Naive B cell (primary cell): ENCODE measurements around the gene PTPRT. TPM values are rescaled to one million over a fixed set of nuclear protein-coding genes. Genes with fewer than 3 reads are reported as not detected.

Experiments used
- ATAC-seq, 2 donors: fragments of 150-1000 bp; cut with Tn5 transposase; 2 replicates each; pipeline ENCODE4 v1.10.0; 2021; ENCODE audit warnings: low read depth in 2 of 2, mild to moderate bottlenecking in 2 of 2, moderate library complexity in 2 of 2
- DNase-seq: peaks from one replicate; pipeline ENCODE4 v3.0.0; 2022
- H3K27ac Mint-ChIP-seq, 6 donors: one replicate each; pipeline ENCODE4 v1.8.0; 2020 to 2022; ENCODE audit warnings: mild to moderate bottlenecking in 6 of 6, mixed read lengths in 6 of 6, moderate library complexity in 5 of 6, inconsistent platforms in 2 of 6
- H3K27me3 Mint-ChIP-seq, 3 donors: one replicate each; pipeline ENCODE4 v1.8.0; 2021 to 2022; ENCODE audit warnings: mixed read lengths in 3 of 3, mild to moderate bottlenecking in 1 of 3
- H3K36me3 Mint-ChIP-seq, 2 donors: one replicate each; pipeline ENCODE4 v1.8.0; 2020 to 2022; ENCODE audit warnings: mixed read lengths in 2 of 2, inconsistent platforms in 1 of 2, mild to moderate bottlenecking in 1 of 2
- H3K4me1 Mint-ChIP-seq, 3 donors: one replicate each; pipeline ENCODE4 v1.8.0; 2020 to 2022; ENCODE audit warnings: mixed read lengths in 3 of 3, inconsistent platforms in 1 of 3, mild to moderate bottlenecking in 1 of 3, moderate library complexity in 1 of 3
- H3K4me3 Mint-ChIP-seq, 8 donors: one replicate each; pipeline ENCODE4 v1.8.0; 2020 to 2022; ENCODE audit warnings: mild to moderate bottlenecking in 8 of 8, mixed read lengths in 8 of 8, moderate library complexity in 8 of 8, inconsistent platforms in 2 of 8
- H3K9me3 Mint-ChIP-seq, 7 donors: one replicate each; pipeline ENCODE4 v1.8.0; 2020 to 2022; ENCODE audit warnings: mixed read lengths in 7 of 7, mild to moderate bottlenecking in 5 of 7, inconsistent platforms in 2 of 7, moderate library complexity in 1 of 7
- polyA plus RNA-seq, 6 donors: library from polyadenylated mRNA; unstranded; fragments of 300-500 nt; fragmentation: Illumina TruSeq; gene quantifications; one replicate each; pipeline ENCODE4 v1.2.3, GENCODE V29; 2021; ENCODE audit warnings: low read depth in 6 of 6

The PTPRT gene
- polyA plus RNA-seq, 6 donors from 2014 or later = not detected

- no peak for ATAC-seq
- Mint-ChIP-seq H3K9me3 (peaks cover 0 to 14% (median 1%) of the 10 kb centered on the region in 7 donors), H3K27me3 (peaks cover 0 to 4% (median 0%) of the 10 kb centered on the region in 3 donors), H3K4me1 (no peaks in the 10 kb centered on the region), H3K4me3 (no peak overlapping the region), H3K27ac (peak overlapping the region in 2 of 6 donors; percentile 13 to 37), H3K36me3 (peaks cover 0 to 7% of the 10 kb centered on the region in 2 donors)
- no peak for DNase-seq
These were observed 202.2 kb downstream of the PTPRT start for GRCh38 chr20:42987376-42988114.

- Mint-ChIP-seq H3K4me1 (no peaks in the 10 kb centered on the region), H3K36me3 (peaks cover 0 to 7% of the 10 kb centered on the region in 2 donors), H3K9me3 (peaks cover 0 to 14% (median 1%) of the 10 kb centered on the region in 7 donors), H3K27me3 (peaks cover 0 to 4% (median 0%) of the 10 kb centered on the region in 3 donors), H3K27ac (no peak overlapping the region), H3K4me3 (no peak overlapping the region)
- ATAC-seq (no peak), DNase-seq (no peak)
These were observed 203.4 kb downstream of the PTPRT start for GRCh38 chr20:42986143-42986773.

GRCh38 chr20:42985628-42986027, 204.1 kb downstream of the PTPRT start:
- Mint-ChIP-seq H3K9me3 (peaks cover 0 to 14% (median 1%) of the 10 kb centered on the region in 7 donors), H3K4me3 (no peak overlapping the region)

GRCh38 chr20:42982218-42982617, 207.5 kb downstream of the PTPRT start:
- ATAC-seq = no peak
- H3K27me3 Mint-ChIP-seq = peaks cover 0 to 4% (median 0%) of the 10 kb centered on the region in 3 donors
- no peak for DNase-seq
- H3K9me3 Mint-ChIP-seq = peaks cover 0 to 14% (median 3%) of the 10 kb centered on the region in 7 donors
- no peak overlapping the region for H3K4me3 Mint-ChIP-seq
- H3K27ac Mint-ChIP-seq = no peak overlapping the region
- H3K4me1 Mint-ChIP-seq = no peaks in the 10 kb centered on the region
- peaks cover 0 to 7% of the 10 kb centered on the region in 2 donors for H3K36me3 Mint-ChIP-seq

More at GRCh38 chr20:42985628-42986027, 204.1 kb downstream of the PTPRT start:
- Mint-ChIP-seq H3K27ac (no peak overlapping the region), H3K4me1 (no peaks in the 10 kb centered on the region), H3K36me3 (peaks cover 0 to 7% of the 10 kb centered on the region in 2 donors), H3K27me3 (peaks cover 0 to 4% (median 0%) of the 10 kb centered on the region in 3 donors)
- no peak for DNase-seq
- ATAC-seq = no peak

- Mint-ChIP-seq H3K9me3 (peaks cover 0 to 14% (median 3%) of the 10 kb centered on the region in 7 donors), H3K27ac (peak overlapping the region in 1 of 6 donors; percentile 86), H3K27me3 (peaks cover 0 to 4% (median 0%) of the 10 kb centered on the region in 3 donors), H3K4me3 (no peak overlapping the region), H3K36me3 (peaks cover 0 to 7% of the 10 kb centered on the region in 2 donors), H3K4me1 (no peaks in the 10 kb centered on the region)
- DNase-seq (no peak), ATAC-seq (no peak)
These were observed 208.5 kb downstream of the PTPRT start for GRCh38 chr20:42981253-42981652.

- H3K4me3 Mint-ChIP-seq = no peak overlapping the region
- H3K4me1 Mint-ChIP-seq = no peaks in the 10 kb centered on the region
- H3K27me3 Mint-ChIP-seq = peaks cover 0 to 4% (median 0%) of the 10 kb centered on the region in 3 donors
- no peak overlapping the region for H3K27ac Mint-ChIP-seq
- H3K9me3 Mint-ChIP-seq = peaks cover 0 to 11% (median 3%) of the 10 kb centered on the region in 7 donors
- DNase-seq = no peak
- H3K36me3 Mint-ChIP-seq = peaks cover 0 to 3% of the 10 kb centered on the region in 2 donors
- ATAC-seq = no peak
These were observed 210.0 kb downstream of the PTPRT start for GRCh38 chr20:42979720-42980119.

GRCh38 chr20:42978184-42978974, 211.3 kb downstream of the PTPRT start:
- Mint-ChIP-seq H3K4me3 (no peak overlapping the region), H3K27ac (no peak overlapping the region), H3K4me1 (no peaks in the 10 kb centered on the region), H3K27me3 (peaks cover 0 to 6% (median 4%) of the 10 kb centered on the region in 3 donors), H3K9me3 (peaks cover 0 to 7% (median 3%) of the 10 kb centered on the region in 7 donors), H3K36me3 (no peaks in the 10 kb centered on the region)
- DNase-seq (no peak), ATAC-seq (no peak)

GRCh38 chr20:42975974-42976373, 213.7 kb downstream of the PTPRT start:
- H3K36me3 Mint-ChIP-seq = no peaks in the 10 kb centered on the region
- ATAC-seq (no peak), DNase-seq (no peak)
- H3K27me3 Mint-ChIP-seq = peaks cover 0 to 6% (median 0%) of the 10 kb centered on the region in 3 donors
- no peaks in the 10 kb centered on the region for H3K4me1 Mint-ChIP-seq
- peaks cover 0 to 9% (median 3%) of the 10 kb centered on the region in 7 donors for H3K9me3 Mint-ChIP-seq
- no peak overlapping the region for H3K27ac Mint-ChIP-seq
- no peak overlapping the region for H3K4me3 Mint-ChIP-seq

GRCh38 chr20:42974347-42974746, 215.4 kb downstream of the PTPRT start:
- ATAC-seq (no peak), DNase-seq (no peak)
- Mint-ChIP-seq H3K27ac (no peak overlapping the region), H3K27me3 (peaks cover 0 to 6% (median 0%) of the 10 kb centered on the region in 3 donors), H3K4me1 (no peaks in the 10 kb centered on the region), H3K4me3 (no peak overlapping the region), H3K9me3 (peaks cover 0 to 9% (median 3%) of the 10 kb centered on the region in 7 donors), H3K36me3 (no peaks in the 10 kb centered on the region)

- no peak for DNase-seq
- no peak for ATAC-seq
- peaks cover 0 to 9% (median 5%) of the 10 kb centered on the region in 7 donors for H3K9me3 Mint-ChIP-seq
- H3K4me1 Mint-ChIP-seq = no peaks in the 10 kb centered on the region
- H3K36me3 Mint-ChIP-seq = no peaks in the 10 kb centered on the region
- H3K27me3 Mint-ChIP-seq = peaks cover 0 to 6% (median 0%) of the 10 kb centered on the region in 3 donors
- H3K4me3 Mint-ChIP-seq = no peak overlapping the region
- H3K27ac Mint-ChIP-seq = no peak overlapping the region
These were observed 217.1 kb downstream of the PTPRT start for GRCh38 chr20:42972591-42972990.

- Mint-ChIP-seq H3K4me1 (no peaks in the 10 kb centered on the region), H3K36me3 (no peaks in the 10 kb centered on the region), H3K4me3 (no peak overlapping the region), H3K9me3 (peaks cover 0 to 9% (median 2%) of the 10 kb centered on the region in 7 donors), H3K27me3 (no peaks in the 10 kb centered on the region), H3K27ac (no peak overlapping the region)
- DNase-seq (no peak), ATAC-seq (no peak)
These were observed 221.0 kb downstream of the PTPRT start for GRCh38 chr20:42968746-42969145.

- H3K9me3 Mint-ChIP-seq = peaks cover 0 to 5% (median 0%) of the 10 kb centered on the region in 7 donors
- DNase-seq (no peak), ATAC-seq (no peak)
- no peak overlapping the region for H3K4me3 Mint-ChIP-seq
- no peaks in the 10 kb centered on the region for H3K27me3 Mint-ChIP-seq
- no peaks in the 10 kb centered on the region for H3K4me1 Mint-ChIP-seq
- no peaks in the 10 kb centered on the region for H3K36me3 Mint-ChIP-seq
- H3K27ac Mint-ChIP-seq = no peak overlapping the region
These were observed 225.9 kb downstream of the PTPRT start for GRCh38 chr20:42963796-42964195.

- Mint-ChIP-seq H3K9me3 (peaks cover 0 to 4% (median 0%) of the 10 kb centered on the region in 7 donors), H3K27me3 (no peaks in the 10 kb centered on the region)
- no peak for ATAC-seq
These were observed 227.9 kb downstream of the PTPRT start for GRCh38 chr20:42961771-42962170.

More at GRCh38 chr20:42961771-42962170, 227.9 kb downstream of the PTPRT start:
- Mint-ChIP-seq H3K4me1 (no peaks in the 10 kb centered on the region), H3K27ac (no peak overlapping the region), H3K4me3 (no peak overlapping the region), H3K36me3 (no peaks in the 10 kb centered on the region)
- DNase-seq = no peak
